Measurements from ENCODE around the gene CARD11.
"Not testable (repeated sequence)": the region's sequence is repeated elsewhere in the genome, so short reads cannot be mapped to it uniquely, and the experiment has no call there.

The CARD11 gene

GRCh38 chr7:3064067-3064466 is 20.4 kb upstream of the CARD11 start:
- DNase-seq (ENCODE audit: low read depth in 2 of 2) = no peak

GRCh38 chr7:3063016-3063753 is 19.5 kb upstream of the CARD11 start:
- peak; percentile 66 to 78 for DNase-seq (ENCODE audit: low read depth in 2 of 2)

- DNase-seq (ENCODE audit: low read depth in 2 of 2) = no peak
These were observed 13.4 kb upstream of the CARD11 start for GRCh38 chr7:3057066-3057420.

GRCh38 chr7:3056234-3057065 is 12.8 kb upstream of the CARD11 start:
- DNase-seq (ENCODE audit: low read depth in 2 of 2) = no peak

- DNase-seq (ENCODE audit: low read depth in 2 of 2) = no peak
These were observed 12.0 kb upstream of the CARD11 start for GRCh38 chr7:3055626-3056025.

GRCh38 chr7:3042861-3043489 is 692 bp downstream of the CARD11 start:
- DNase-seq (ENCODE audit: low read depth in 2 of 2) = peak; percentile 45 to 53

GRCh38 chr7:3041986-3042675 is 1.5 kb downstream of the CARD11 start:
- DNase-seq (ENCODE audit: low read depth in 2 of 2) = no peak

GRCh38 chr7:3039787-3040186 is 3.9 kb downstream of the CARD11 start:
- DNase-seq (ENCODE audit: low read depth in 2 of 2) = no peak

GRCh38 chr7:3038011-3038410 is 5.7 kb downstream of the CARD11 start:
- DNase-seq (ENCODE audit: low read depth in 2 of 2) = not testable (repeated sequence)

GRCh38 chr7:3037259-3037658 is 6.4 kb downstream of the CARD11 start:
- DNase-seq (ENCODE audit: low read depth in 2 of 2) = no peak

- no peak for DNase-seq (ENCODE audit: low read depth in 2 of 2)
These were observed 9.0 kb downstream of the CARD11 start for GRCh38 chr7:3034591-3035150.

- no peak for DNase-seq (ENCODE audit: low read depth in 2 of 2)
These were observed 10.1 kb downstream of the CARD11 start for GRCh38 chr7:3033581-3033980.

- no peak for DNase-seq (ENCODE audit: low read depth in 2 of 2)
These were observed 10.5 kb downstream of the CARD11 start for GRCh38 chr7:3033136-3033535.

GRCh38 chr7:3032256-3032655 is 11.4 kb downstream of the CARD11 start:
- DNase-seq (ENCODE audit: low read depth in 2 of 2) = no peak

GRCh38 chr7:3029138-3029537 is 14.5 kb downstream of the CARD11 start:
- DNase-seq (ENCODE audit: low read depth in 2 of 2) = no peak

GRCh38 chr7:3028758-3029093 is 14.9 kb downstream of the CARD11 start:
- no peak for DNase-seq (ENCODE audit: low read depth in 2 of 2)

GRCh38 chr7:3028071-3028757 is 15.5 kb downstream of the CARD11 start:
- DNase-seq (ENCODE audit: low read depth in 2 of 2) = peak in 1 of 2 donors; percentile 9

GRCh38 chr7:3027005-3027845 is 16.4 kb downstream of the CARD11 start:
- DNase-seq (ENCODE audit: low read depth in 2 of 2) = no peak

- DNase-seq (ENCODE audit: low read depth in 2 of 2) = no peak
These were observed 18.1 kb downstream of the CARD11 start for GRCh38 chr7:3025616-3026015.

GRCh38 chr7:3021825-3022224 is 21.8 kb downstream of the CARD11 start:
- DNase-seq (ENCODE audit: low read depth in 2 of 2) = no peak
